GM12864 (cell line): Measurements from ENCODE around the gene SHB.

Source experiments
- DNase-seq: peaks from one replicate; pipeline ENCODE4 v3.0.0-alpha.2; 2011; ENCODE audit warnings: low read depth
- H3K4me3 ChIP-seq: 2 replicates; pipeline ENCODE4 v1.5.1; 2011; ENCODE audit warnings: mild to moderate bottlenecking, low read depth, low read length, control low read depth
- TF ChIP-seq, protein P1 (sequence below): IDR thresholded peaks from 2 replicates; pipeline ENCODE4 v1.5.1; 2011; ENCODE audit warnings: low read depth, mild to moderate bottlenecking, moderate library complexity, low read length, control low read depth, inconsistent platforms; ENCODE audit errors: missing control alignments

SHB gene

DNA sequence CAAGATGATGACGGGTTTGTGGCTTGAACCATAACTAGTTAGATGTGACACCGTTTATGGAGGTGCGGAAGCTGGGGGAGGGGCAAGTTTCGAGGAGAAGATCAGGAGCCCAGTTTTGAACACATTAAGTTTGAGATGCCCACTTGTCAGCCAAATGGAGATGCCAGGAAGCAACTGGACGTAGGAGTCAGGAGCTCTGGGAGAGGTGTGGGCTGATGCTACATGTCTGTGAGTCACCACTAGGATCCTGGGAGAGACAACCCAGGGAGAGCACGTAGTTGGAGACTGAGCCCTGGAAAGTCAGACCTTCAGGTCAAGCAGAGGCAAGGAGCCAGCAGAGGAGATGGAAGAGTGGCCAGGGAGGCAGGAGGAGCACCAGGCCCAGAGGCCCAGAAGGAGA, 116.3 kb downstream of the SHB start:
- TF ChIP-seq, protein P1, sequence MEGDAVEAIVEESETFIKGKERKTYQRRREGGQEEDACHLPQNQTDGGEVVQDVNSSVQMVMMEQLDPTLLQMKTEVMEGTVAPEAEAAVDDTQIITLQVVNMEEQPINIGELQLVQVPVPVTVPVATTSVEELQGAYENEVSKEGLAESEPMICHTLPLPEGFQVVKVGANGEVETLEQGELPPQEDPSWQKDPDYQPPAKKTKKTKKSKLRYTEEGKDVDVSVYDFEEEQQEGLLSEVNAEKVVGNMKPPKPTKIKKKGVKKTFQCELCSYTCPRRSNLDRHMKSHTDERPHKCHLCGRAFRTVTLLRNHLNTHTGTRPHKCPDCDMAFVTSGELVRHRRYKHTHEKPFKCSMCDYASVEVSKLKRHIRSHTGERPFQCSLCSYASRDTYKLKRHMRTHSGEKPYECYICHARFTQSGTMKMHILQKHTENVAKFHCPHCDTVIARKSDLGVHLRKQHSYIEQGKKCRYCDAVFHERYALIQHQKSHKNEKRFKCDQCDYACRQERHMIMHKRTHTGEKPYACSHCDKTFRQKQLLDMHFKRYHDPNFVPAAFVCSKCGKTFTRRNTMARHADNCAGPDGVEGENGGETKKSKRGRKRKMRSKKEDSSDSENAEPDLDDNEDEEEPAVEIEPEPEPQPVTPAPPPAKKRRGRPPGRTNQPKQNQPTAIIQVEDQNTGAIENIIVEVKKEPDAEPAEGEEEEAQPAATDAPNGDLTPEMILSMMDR, result no peak
- H3K4me3 ChIP-seq, result no peak overlapping the region
- no peak for DNase-seq

DNA sequence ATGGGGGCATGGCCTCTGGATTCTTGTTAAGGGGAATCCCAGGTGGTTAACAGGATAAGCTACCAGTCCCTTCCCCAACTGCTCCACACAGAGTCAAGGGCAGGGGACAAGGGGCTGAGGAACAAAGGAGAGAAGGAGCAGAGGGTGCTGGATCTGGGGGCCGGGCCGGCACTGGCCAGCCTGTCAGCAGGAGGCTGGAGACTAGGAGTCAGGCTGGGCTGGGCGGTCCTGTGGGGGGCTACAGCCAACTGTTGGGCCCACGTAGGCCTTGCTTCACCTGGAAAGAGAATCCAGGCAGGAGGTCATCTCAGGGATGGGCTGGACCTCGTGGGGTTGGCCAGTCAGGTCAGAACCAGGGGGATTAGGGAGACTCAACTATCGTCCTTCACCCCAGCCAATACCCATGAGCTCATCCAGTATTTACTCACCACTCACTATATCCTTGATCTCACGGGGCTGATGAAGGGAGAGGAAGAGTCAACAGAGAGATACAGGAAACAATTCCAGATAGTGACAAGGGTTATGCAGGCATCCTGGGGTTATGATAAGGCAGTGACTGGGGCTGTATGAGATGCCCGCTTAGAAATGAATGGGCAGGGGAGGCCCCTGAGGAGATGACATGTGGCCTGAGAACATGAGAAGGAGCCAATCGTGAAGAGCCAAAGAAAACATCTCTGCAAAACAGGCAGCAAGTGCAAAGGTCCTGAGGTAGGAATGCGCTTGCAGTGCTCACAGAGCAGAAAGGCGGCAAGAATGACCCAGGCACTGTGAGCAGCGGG, 117.2 kb downstream of the SHB start:
- TF ChIP-seq, protein P1, result no peak
- H3K4me3 ChIP-seq, result no peak overlapping the region
- DNase-seq, result no peak

DNA sequence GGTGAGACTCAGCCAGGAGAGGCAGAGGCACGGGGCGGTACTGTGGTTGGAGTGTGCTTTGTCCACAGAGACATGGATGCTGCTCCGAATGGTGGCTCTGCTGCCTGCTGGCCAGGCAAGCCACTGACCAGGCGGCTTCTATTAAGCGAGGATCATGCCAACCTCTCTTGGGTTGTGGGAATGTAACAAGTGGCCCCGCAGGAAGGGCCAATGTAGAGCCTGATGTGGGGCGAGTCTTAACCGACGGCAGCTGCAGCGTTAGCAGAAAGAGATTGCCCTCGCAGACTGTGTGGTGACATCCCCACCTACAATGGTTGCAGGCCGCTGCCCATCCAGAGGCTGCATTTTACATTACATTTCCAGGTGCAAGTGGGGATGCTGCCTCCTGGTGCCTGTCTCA, 118.5 kb downstream of the SHB start:
- H3K4me3 ChIP-seq, result no peak overlapping the region
- DNase-seq, result no peak
- TF ChIP-seq, protein P1, result no peak

DNA sequence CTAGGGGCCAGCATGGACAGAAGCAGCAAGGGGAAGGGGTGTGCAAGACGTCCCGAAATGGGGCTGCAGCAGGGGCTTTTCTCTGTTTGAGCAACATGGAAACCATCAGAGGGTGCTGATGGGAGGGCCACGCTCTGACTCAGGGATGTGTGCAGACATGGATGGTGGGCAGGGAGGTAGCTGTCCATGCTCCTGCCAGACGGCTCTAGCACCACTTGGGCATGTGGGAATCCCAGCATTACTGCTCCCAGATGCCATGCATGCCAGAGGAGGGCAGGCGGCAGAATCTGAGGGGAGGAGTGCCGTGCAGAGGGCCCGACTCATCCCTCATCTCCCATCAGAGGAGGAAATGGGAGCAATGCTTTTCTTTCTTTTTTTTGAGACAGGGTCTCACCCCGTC, 119.5 kb downstream of the SHB start:
- no peak for DNase-seq
- no peak overlapping the region for H3K4me3 ChIP-seq
- TF ChIP-seq, protein P1, result no peak

DNA sequence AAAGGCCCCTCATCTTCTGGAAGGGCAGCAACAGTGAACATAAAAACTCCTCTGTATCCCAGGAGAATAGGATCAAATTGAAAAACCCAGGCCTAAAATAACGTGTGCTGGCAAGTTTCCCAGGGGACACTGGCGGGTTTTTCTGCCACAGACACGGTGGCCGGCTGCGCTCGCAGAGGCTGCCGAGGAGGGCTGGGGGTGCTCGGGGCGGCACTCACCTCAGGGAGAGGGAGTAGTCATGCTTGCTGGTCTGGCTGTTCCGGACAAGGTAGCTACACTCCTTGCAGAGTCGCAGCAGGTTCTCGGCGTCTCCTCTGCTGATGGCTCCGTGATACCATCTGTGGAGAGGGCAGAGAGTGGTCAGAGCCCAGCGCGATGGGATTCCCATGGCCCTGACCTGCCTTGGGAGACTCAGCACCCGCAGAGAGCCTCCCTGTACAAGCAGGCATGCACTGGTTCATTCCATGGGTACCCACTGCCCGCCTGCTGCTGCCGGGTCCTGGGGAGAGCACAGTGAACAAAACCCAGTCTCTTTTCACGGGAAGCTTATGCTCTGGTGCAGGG, 120.5 kb downstream of the SHB start:
- H3K4me3 ChIP-seq, result no peak overlapping the region
- TF ChIP-seq, protein P1, result no peak
- DNase-seq, result no peak

DNA sequence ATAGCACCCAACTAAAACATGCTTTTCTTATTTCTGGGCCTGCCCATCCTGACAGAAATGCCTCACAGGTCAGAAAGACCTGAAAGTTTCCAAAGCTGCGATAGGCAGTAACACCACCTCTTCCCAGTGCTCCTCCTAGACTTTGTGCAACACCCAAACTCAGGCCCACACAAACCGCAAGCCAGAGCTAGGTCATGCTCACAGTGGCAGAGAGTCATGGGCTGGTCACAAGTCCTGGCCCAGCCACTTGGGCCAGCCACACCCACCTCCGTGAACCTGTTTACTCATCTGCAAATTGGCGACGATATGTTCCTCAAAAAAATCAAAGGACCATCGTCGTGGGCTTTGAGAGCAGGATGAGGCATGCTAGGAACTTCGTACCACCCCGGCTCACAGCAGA, 121.0 kb downstream of the SHB start:
- H3K4me3 ChIP-seq, result no peak overlapping the region
- DNase-seq, result no peak
- TF ChIP-seq, protein P1, result no peak

DNA sequence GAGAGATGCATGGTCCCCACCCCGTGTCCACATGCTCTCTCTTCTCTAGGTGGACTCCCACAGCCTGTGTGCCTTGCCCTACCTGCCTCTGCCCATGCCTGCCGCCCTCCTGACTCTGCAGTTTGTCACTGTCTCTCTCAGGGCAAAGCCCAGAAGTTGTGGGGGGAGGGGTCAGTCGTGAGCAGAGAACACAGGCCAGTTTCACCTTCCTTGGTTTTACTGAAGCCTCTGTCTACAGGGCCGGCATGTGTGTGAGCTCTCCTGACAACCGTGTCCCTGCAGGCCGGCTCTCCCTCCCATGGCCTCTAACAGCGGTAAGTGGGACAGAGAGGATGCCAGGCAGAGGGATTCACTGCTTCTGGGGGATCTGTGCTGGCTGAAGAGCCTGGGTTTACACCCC, 121.6 kb downstream of the SHB start:
- no peak for DNase-seq
- TF ChIP-seq, protein P1, result no peak
- H3K4me3 ChIP-seq, result no peak overlapping the region
